Measurements from ENCODE around the gene OR10P1. TPM values are rescaled to one million over a fixed set of nuclear protein-coding genes. Genes with fewer than 3 reads are reported as not detected.
"Not testable (repeated sequence)": the region's sequence is repeated elsewhere in the genome, so short reads cannot be mapped to it uniquely, and the experiment has no call there.

OR10P1 gene, protein sequence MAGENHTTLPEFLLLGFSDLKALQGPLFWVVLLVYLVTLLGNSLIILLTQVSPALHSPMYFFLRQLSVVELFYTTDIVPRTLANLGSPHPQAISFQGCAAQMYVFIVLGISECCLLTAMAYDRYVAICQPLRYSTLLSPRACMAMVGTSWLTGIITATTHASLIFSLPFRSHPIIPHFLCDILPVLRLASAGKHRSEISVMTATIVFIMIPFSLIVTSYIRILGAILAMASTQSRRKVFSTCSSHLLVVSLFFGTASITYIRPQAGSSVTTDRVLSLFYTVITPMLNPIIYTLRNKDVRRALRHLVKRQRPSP
- total RNA-seq = not detected
- polyA plus RNA-seq (ENCODE audit: insufficient read depth, low read depth, low replicate concordance) = not detected
- long read RNA-seq, donor 1 = 0 reads
- long read RNA-seq, donor 2 = 0 reads
- long read RNA-seq, donor 3 = 0 reads
- long read RNA-seq, donor 4 = 0 reads
- long read RNA-seq, donor 5 = 0 reads
- long read RNA-seq, donor 6 = 0 reads
- long read RNA-seq, donor 7 = 0 reads
- long read RNA-seq, donor 8, partial matches to known transcripts = 0 of 1 reads
- long read RNA-seq, donor 8, other reads (novel, unspliced or antisense) = 0 of 1 reads
- long read RNA-seq, donor 9 = 0 reads
- long read RNA-seq, donor 10 = 0 reads

- H3K9ac ChIP-seq (ENCODE audit: low read length in 3 of 3) = no peak within 1 kb of the TSS
- H3K27me3 ChIP-seq (ENCODE audit: control insufficient read depth, insufficient read depth, low read length) = no peaks in the 10 kb centered on the region
- no peak for DNase-seq
- H3K36me3 ChIP-seq (ENCODE audit: control insufficient read depth in 2 of 3, insufficient read depth in 3 of 3, low read length in 3 of 3) = no peaks in the 10 kb centered on the region
- H3K27ac ChIP-seq (ENCODE audit: low read depth in 2 of 2, low read length in 2 of 2) = no peak within 1 kb of the TSS
- FAIRE-seq = no peak
- no peaks in the 10 kb centered on the region for H3K4me1 ChIP-seq (ENCODE audit: control insufficient read depth in 2 of 3, insufficient read depth in 2 of 3, low read depth in 1 of 3, low read length in 3 of 3)
- H3K9me3 ChIP-seq (ENCODE audit: control insufficient read depth in 2 of 3, insufficient read depth in 1 of 3, low read length in 3 of 3) = no peaks in the 10 kb centered on the region
- no peak within 1 kb of the TSS for H3K4me3 ChIP-seq (ENCODE audit: low read length in 3 of 3)
- TF ChIP-seq, protein P1, sequence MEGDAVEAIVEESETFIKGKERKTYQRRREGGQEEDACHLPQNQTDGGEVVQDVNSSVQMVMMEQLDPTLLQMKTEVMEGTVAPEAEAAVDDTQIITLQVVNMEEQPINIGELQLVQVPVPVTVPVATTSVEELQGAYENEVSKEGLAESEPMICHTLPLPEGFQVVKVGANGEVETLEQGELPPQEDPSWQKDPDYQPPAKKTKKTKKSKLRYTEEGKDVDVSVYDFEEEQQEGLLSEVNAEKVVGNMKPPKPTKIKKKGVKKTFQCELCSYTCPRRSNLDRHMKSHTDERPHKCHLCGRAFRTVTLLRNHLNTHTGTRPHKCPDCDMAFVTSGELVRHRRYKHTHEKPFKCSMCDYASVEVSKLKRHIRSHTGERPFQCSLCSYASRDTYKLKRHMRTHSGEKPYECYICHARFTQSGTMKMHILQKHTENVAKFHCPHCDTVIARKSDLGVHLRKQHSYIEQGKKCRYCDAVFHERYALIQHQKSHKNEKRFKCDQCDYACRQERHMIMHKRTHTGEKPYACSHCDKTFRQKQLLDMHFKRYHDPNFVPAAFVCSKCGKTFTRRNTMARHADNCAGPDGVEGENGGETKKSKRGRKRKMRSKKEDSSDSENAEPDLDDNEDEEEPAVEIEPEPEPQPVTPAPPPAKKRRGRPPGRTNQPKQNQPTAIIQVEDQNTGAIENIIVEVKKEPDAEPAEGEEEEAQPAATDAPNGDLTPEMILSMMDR (IDR thresholded peaks at IDR 0.05; ENCODE audit: borderline replicate concordance, extremely low read depth, insufficient read depth) = no peak
- intact Hi-C loops (cut with DNase I) = no loop called here
Measured at GRCh38 chr12:55636853-55637252, at the start of gene OR10P1. Gene OR10P1, plus strand, starts transcription at chr12:55636892. Its CDS starts 0 bp downstream, at chr12:55636892.

DNA sequence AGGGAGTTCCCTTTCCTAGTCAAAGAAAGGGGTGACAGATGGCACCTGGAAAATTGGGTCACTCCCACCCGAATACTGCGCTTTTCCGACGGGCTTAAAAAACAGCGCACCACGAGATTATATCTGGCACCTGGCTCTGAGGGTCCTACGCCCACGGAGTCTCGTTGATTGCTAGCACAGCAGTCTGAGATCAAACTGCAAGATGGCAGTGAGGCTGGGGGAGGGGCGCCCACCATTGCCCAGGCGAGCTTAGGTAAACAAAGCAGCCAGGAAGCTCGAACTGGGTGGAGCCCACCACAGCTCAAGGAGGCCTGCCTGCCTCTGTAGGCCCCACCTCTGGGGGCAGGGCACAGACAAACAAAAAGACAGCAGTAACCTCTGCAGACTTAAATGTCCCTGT lies 46.5 kb upstream of the OR10P1 start:
- H3K36me3 ChIP-seq (ENCODE audit: control insufficient read depth in 2 of 3, insufficient read depth in 3 of 3, low read length in 3 of 3); H3K27ac ChIP-seq (ENCODE audit: low read depth in 2 of 2, low read length in 2 of 2); H3K4me1 ChIP-seq (ENCODE audit: control insufficient read depth in 2 of 3, insufficient read depth in 2 of 3, low read depth in 1 of 3, low read length in 3 of 3); H3K9ac ChIP-seq (ENCODE audit: low read length in 3 of 3); H3K27me3 ChIP-seq (ENCODE audit: control insufficient read depth, insufficient read depth, low read length); intact Hi-C loops (cut with DNase I); DNase-seq; FAIRE-seq; H3K4me3 ChIP-seq (ENCODE audit: low read length in 3 of 3); H3K9me3 ChIP-seq (ENCODE audit: control insufficient read depth in 2 of 3, insufficient read depth in 1 of 3, low read length in 3 of 3): not testable (repeated sequence)

GRCh38 chr12:55607821-55608594 lies 28.7 kb upstream of the OR10P1 start:
- Histone ChIP-seq H3K9ac (ENCODE audit: low read length in 3 of 3) (no peak overlapping the region), H3K4me3 (ENCODE audit: low read length in 3 of 3) (no peak overlapping the region), H3K4me1 (ENCODE audit: control insufficient read depth in 2 of 3, insufficient read depth in 2 of 3, low read depth in 1 of 3, low read length in 3 of 3) (no peaks in the 10 kb centered on the region), H3K9me3 (ENCODE audit: control insufficient read depth in 2 of 3, insufficient read depth in 1 of 3, low read length in 3 of 3) (no peaks in the 10 kb centered on the region), H3K36me3 (ENCODE audit: control insufficient read depth in 2 of 3, insufficient read depth in 3 of 3, low read length in 3 of 3) (no peaks in the 10 kb centered on the region), H3K27ac (ENCODE audit: low read depth in 2 of 2, low read length in 2 of 2) (no peak overlapping the region), H3K27me3 (ENCODE audit: control insufficient read depth, insufficient read depth, low read length) (no peaks in the 10 kb centered on the region)
- FAIRE-seq = no peak
- TF ChIP-seq, protein P1 (IDR thresholded peaks at IDR 0.05; ENCODE audit: borderline replicate concordance, extremely low read depth, insufficient read depth) = no peak
- intact Hi-C loops (cut with DNase I) = no loop called here
- no peak for DNase-seq

- DNase-seq (no peak), FAIRE-seq (no peak)
- no peak overlapping the region for H3K9ac ChIP-seq (ENCODE audit: low read length in 3 of 3)
- H3K4me1 ChIP-seq (ENCODE audit: control insufficient read depth in 2 of 3, insufficient read depth in 2 of 3, low read depth in 1 of 3, low read length in 3 of 3) = no peaks in the 10 kb centered on the region
- H3K27ac ChIP-seq (ENCODE audit: low read depth in 2 of 2, low read length in 2 of 2) = no peak overlapping the region
- no peak overlapping the region for H3K4me3 ChIP-seq (ENCODE audit: low read length in 3 of 3)
- no peaks in the 10 kb centered on the region for H3K9me3 ChIP-seq (ENCODE audit: control insufficient read depth in 2 of 3, insufficient read depth in 1 of 3, low read length in 3 of 3)
- H3K36me3 ChIP-seq (ENCODE audit: control insufficient read depth in 2 of 3, insufficient read depth in 3 of 3, low read length in 3 of 3) = no peaks in the 10 kb centered on the region
- intact Hi-C loops (cut with DNase I) = loop anchor here (5.0 kb wide), 1 partner anchor 418 kb away; no protein-coding TSS in a partner anchor
- TF ChIP-seq, protein P1 (IDR thresholded peaks at IDR 0.05; ENCODE audit: borderline replicate concordance, extremely low read depth, insufficient read depth) = no peak
- no peaks in the 10 kb centered on the region for H3K27me3 ChIP-seq (ENCODE audit: control insufficient read depth, insufficient read depth, low read length)
Measured at GRCh38 chr12:55610598-55610997, 26.1 kb upstream of the OR10P1 start.

Data from kidney (tissue), 22 donors.